ENCODE measurements around the gene ZBTB20.

DNA sequence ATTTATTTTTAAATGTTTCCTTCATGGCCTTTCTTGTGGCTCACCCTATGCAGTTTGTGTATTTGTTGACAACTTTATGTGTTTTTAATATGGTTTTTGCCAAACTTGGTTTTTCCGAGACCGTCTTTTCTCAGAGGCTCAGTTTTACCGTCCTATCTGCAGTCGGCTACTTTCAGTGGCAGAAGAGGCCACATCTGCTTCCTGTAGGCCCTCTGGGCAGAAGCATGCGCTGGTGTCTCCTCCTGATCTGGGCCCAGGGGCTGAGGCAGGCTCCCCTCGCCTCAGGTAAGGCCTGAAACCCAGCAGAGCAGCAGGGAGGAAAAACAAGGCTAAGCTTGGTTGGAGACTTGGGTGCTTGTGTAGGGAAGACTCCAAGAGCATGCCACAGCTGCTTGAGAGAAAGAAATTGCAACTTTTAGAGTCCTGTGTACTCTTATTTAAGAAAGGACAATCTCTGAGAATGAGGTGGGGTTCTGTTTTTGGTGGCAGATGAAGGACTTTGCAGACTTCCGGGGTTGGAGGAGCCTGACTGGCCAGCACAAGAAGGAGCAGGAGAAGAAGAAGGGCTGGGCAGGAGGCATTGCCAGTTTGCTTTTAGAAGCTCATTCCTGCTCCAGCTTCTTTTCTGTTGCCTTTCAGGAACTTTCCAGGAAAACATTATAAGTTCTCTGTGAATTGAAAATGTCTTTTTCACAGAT lies 853.1 kb downstream of the ZBTB20 start, which contains the start of gene TIGIT:
- TF ChIP-seq, protein P1, sequence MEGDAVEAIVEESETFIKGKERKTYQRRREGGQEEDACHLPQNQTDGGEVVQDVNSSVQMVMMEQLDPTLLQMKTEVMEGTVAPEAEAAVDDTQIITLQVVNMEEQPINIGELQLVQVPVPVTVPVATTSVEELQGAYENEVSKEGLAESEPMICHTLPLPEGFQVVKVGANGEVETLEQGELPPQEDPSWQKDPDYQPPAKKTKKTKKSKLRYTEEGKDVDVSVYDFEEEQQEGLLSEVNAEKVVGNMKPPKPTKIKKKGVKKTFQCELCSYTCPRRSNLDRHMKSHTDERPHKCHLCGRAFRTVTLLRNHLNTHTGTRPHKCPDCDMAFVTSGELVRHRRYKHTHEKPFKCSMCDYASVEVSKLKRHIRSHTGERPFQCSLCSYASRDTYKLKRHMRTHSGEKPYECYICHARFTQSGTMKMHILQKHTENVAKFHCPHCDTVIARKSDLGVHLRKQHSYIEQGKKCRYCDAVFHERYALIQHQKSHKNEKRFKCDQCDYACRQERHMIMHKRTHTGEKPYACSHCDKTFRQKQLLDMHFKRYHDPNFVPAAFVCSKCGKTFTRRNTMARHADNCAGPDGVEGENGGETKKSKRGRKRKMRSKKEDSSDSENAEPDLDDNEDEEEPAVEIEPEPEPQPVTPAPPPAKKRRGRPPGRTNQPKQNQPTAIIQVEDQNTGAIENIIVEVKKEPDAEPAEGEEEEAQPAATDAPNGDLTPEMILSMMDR (IDR thresholded peaks at IDR 0.05), result no peak
- TF ChIP-seq EP300 (IDR thresholded peaks at IDR 0.05), result no peak
